Measurements from ENCODE around the gene TMF1.

Gene TMF1

DNA sequence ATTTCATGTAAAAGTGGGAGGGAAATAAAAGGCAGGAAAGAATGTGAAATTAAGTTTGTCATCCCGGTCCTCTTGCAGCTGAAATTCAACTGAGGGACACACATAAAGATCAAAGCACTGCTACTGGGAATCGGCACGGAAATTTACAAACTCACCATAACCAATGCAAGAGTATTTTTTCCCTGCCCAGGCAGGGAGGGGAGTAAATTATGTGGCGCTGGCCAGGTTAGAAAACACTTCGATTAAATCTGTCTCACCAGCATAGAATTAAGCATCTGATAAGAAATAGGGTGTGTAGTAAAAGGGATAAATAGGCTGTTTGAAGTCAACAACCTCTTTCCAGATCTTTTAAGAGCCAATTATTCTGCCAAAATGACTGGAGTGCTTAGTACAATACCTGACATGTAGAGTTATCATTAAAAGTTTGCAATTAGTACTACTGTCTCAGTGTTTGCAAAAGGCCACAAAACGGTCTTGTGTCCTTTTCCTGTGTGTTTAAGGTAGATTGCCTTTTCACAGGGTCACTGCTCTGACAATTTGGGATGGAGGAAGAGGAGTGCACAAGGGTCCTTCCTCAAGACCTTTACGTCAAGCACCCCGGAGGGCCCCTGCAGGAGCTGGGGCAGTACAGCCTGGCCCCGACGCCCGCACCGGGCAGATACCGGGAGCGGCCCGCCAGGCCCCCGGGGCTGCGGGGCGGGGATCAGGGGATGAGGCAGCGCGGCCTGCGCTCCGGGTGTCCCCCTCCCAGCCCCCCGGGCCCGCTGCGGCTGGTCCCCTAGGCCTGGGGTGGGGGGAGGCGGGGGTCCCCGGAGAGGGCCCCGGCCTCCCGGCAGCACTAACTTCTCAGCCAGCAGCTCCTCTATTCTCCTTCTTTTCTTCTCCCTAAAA is 27.4 kb upstream of the TMF1 start:
- DNase-seq: no peak

DNA sequence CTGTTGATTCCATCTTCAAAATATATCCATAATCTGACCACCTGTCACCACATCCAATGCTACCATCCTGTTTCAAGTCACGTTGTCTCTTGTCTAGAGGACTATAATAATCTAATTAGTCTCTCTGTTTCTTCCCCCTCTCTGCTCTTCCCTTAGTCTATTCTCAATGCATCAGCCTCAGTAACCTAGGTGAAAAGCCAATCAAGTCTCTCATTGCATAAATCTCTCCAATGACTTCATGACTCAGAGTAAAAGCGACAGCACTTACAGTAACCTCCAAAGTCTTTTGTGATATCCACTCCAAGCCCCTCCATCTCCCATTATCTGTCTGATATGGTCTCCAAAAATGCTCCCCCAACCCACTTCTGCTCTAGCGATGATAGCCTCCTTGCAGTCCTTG is 20.8 kb upstream of the TMF1 start:
- no peak for DNase-seq

DNA sequence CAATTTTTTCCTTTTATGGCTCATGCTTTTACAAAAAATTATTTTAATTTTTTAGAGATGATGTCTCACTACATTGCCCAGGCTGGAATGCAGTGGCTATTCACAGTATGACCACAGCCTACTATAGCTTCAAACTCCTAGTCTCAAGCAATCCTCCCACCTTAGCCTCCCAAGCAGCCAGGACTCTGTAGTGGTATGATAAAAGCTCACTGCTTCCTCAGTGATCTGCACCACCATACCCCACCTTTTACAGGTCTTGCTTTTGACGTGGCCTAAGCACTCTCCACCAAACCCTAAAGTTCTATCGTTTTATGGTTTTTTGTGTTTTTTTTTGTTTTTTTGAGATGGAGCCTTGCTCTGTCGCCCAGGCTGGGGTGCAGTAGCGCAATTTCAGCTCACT is 14.0 kb upstream of the TMF1 start:
- no peak for DNase-seq

DNA sequence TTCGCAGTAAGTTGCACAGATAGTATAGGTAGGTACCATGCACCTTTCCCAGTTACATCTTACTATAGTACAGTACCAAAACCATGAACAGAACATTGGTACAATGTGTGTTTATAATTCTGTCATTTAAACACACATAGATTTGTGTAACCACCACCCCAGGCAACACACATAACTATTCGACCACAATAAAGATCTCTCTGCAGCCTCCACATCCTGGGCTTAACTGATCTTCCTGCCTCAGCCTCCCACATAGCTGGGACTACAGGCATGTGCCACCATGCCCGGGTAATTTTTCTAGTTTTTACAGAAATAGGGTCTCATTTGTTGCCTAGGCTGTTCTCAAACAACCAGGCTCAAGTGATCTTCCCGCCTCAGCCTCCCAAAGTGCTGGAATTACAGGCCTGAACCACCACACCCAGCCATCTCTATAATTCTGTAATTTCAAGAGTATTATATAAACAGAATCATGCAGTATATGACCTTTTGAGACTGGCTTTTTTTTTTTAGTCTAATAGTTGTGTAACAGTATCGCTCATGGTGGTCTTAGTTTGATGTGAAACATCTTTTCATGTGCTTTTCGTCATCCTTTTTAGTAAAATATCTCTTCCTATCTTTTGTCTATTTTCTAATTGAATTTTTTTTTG is 13.3 kb upstream of the TMF1 start:
- DNase-seq: no peak

DNA sequence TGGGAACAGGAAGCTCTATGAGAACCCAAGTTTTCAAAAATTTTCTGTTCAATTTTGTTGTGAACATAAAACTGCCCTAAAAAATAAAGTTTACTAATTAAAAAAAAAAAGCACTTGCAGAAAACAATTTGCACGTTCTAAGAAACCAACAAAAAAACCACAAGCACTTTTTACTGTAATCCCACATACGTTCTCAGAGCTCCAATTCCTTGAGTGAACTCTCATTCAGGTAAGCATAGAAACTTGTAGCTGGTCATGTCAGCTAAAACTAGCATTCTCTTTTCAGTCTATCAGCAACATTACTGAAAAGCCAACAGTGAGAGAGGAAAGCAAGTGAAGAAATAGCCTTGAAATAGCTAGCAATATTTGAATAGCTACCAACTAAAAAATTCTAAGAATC is 11.5 kb upstream of the TMF1 start:
- DNase-seq: no peak

DNA sequence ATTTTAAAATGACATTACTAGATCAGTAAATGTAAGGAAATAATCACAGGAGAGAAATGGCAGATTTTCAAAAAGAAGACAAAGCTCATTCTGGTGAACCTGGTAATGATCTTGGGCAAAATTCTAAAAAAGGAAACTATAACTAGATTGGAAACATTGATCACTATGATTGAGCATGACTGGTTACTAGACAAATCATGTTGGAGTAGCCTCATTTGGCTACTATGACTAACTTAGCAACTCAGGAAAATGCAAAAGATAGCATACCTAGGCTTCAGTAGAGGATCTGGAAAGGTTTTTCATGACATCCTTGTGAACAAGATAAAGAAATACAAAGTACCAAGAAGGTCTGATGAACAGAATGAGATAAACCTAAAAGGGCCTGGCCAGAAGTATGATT is 7.6 kb upstream of the TMF1 start:
- DNase-seq: no peak

DNA sequence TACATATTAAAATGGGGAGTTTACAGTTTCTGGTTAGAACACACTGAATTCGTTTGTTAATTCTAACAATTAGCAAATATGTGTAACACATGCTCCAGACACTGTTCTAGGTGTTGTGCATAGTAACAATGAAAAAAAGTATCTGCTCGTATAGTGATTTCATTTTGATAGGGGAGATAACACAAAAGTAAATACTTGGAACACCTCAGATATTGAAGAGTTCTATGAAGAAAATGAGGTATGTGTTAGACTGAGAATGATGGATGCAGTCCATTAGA is 6.8 kb upstream of the TMF1 start:
- no peak for DNase-seq

DNA sequence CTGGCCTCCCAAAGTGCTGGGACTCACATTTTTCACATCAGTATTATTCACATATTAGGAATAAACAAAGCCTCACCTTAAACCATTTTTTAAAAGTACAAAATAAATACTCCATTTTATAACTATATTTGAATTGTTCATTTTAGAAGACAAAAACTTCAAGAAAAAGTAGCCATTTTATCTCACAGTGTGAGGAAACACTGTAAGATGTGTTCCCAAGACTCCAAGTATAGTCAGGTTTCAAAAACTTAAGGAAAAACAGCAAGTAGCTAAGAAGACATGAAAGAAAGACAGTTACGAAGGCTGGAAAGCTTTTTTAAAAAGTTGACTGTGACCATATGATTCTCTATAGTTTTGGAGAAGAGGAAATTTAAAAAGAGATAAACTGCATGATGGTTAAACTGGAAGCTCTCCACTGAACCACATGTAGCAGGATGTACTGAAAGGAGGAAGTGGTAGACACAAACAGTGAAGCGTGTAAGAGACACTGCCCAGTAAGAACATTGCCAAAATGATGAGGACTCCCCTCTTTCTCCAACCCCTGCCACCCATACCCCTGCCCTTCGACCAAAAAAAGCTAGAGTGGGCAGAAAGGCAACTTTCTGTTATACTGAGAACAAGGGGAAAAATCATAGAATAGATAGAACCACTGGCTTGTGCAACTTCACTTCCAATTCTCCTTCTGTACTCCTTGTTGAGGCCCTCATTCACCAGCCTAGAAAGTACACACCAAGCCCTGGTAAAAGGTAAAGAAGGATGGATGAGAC is 6.2 kb upstream of the TMF1 start:
- no peak for DNase-seq

DNA sequence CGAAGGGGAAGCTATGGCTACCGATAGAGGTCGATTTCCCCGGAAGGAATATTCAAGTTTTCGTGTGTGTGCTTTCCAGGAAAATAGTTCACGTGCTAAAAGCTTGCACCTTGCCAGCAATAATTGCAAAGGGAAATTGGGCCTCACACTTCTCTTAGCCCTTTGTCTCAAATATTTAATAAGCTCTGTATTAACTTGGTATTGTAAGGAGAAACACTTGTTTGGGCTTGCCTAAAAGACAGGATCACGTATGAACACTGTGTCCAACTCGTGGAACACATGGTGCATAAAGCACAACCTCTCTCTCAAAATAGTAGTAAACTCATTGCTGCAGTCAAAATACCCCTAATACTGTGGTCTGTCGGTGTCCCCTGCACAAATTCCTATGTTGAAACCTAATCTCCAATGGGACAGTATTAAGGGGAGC is 352 bp upstream of the TMF1 start:
- no peak for DNase-seq

DNA sequence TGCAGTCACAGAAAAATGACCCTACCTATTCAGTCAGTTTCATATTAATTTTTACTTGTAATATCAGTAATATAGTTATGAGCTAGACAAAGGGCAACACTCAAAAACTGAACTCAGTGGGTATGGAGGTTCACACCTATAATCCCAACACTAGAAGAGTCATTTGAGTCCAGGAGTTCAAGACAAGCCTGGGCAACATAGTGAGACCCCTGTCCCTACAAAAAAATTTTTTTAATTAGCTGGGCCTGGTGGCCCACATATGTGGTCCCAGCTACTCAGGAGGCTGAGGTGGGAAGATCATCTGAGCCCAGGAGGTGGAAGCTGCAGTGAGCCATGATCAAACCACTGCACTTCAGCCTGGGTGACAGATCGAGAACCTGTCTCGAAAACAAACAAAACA is 3.1 kb downstream of the TMF1 start:
- DNase-seq: no peak

DNA sequence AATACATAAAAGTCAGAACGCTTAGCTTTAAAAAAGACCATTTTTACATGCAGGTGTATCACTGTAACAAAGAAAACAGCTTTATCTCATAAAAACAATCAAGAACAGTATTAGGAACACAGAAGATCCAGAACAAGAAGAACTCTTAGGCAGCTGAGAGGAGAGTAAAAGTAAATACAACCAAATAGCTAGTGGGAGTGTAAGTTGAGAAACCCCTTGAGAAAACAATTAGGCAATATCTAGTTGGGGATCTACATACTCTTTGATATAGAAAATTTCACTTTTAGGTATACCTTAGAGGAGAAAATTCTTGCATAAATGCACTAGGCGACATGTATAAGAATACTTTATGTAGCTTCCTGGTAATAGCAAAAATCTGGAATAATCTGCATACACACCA is 7.5 kb downstream of the TMF1 start:
- no peak for DNase-seq

DNA sequence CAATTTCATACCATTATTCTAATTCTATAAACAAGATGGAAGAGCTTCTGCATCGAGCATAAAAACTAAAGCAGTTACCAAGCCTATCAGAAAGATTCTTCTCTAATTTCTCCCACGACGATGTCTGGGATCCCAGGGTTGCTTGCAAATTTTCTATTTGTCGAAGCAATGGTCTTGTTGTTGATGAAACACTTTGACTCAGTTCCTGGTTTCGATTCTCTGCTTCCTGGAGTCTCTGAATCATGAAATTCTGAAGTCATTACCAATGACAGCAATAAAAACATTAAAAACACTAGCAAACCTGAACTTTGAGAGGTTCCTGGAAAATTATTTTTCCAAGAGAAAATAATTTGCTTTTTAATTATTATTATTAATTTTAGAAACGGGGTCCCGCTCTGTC is 18.7 kb downstream of the TMF1 start:
- DNase-seq: no peak

DNA sequence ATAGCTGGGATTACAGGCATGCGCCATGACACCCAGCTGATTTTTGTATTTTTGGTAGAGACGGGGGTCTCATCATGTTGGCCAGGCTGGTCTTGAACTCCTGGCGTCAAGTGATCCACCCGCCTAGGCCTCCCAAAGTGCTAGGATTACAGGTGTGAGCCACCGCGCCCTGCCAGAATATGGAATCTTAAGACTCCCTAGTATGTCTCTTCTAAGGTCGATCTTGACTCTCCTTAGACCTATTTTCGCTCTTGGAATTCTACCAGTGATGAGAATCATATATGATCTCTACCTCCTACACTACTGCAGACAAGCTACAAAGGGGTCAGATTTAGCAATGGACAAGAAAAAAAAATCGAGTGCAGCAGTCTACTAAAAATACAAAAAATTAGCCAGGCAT is 19.4 kb downstream of the TMF1 start:
- DNase-seq: no peak

DNA sequence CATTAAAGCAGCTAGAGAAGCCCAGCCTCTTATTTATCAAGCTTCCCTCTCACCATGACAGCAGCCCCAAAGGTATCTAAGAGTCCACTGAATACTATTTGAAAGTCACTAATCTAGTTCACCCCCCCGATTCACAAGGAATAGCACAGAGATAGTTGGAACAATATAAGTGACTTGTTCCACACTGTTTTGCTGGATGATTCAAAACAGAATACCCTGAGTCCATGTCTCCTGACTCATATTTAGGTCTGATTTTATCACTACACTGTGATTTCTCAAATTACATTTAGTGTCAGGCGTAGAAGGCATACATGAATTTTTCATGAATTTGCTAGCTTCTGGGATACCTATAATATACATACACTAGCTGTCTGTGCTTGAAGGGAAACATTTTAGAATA is 20.0 kb downstream of the TMF1 start:
- no peak for DNase-seq

DNA sequence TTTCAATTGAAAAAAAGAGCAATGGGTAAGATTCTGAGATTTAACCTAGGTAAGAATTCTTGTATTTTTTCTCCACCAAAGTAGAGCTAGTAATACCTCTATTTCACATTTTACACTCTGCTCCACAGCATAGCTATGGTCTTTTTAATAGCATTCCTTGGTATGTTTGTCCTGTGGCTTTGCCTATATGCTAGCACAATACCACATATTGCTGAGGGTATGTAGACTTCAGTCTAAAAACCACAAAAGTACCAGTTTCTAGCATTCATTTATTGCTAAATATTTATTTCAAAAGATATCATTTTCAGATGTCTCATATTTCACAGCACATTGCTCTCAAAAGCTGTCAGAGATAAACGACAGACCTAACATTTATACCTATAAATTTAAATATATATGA is 20.5 kb downstream of the TMF1 start:
- no peak for DNase-seq

DNA sequence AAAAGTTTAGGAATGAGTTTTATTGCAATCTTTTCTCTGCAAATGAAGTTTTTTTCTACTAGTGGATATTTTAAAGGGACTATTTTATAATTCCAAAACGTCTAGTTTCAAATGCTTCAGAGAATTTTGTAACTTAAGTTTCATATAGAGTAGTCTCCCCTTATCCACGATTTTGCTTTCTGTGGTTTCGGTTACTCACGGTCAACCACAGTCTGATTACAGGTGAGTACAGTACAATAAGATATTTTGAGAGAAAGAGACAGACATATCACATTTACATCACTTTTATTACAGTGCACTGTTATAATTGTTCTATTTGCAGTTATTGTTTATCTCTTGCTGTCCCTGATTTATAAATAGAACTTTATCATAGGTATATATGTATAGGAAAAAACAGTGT is 31.3 kb downstream of the TMF1 start:
- no peak for DNase-seq

DNA sequence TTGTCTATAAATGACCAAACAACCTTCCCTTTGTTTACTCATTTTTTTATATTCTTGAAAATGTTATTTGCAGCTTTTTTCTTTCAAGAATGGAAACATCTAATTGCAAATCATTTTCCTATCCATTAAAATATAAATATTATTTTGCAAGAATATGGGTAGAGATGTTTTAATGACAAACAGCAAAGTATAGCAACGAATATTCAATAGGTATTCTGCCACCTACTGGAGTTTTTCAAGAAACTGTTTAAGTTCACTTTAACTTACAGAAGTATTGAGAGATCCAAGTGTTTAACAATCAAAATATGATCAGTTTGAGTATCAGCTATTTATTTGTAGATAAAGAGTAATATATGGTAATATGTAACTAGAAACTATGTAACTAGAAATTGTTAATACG is 31.7 kb downstream of the TMF1 start:
- DNase-seq: no peak

DNA sequence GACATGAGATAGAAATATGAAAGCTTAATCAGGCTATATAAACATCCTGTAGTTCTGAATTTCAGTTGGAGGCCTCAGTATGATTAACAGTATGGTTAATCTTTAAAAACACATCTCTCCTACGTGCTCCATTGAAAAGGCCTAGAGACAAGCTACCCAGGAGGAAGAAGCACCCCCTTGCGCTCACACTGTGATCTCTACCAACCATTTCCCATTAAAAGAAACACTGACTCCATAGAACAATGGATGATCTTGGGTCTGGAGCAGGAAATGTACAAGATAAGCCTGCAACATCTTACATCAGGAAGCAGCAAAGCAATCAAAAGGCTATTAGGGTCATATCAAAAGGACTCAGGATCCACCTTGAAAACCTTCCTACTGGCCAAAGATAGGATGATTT is 35.2 kb downstream of the TMF1 start:
- no peak for DNase-seq

DNA sequence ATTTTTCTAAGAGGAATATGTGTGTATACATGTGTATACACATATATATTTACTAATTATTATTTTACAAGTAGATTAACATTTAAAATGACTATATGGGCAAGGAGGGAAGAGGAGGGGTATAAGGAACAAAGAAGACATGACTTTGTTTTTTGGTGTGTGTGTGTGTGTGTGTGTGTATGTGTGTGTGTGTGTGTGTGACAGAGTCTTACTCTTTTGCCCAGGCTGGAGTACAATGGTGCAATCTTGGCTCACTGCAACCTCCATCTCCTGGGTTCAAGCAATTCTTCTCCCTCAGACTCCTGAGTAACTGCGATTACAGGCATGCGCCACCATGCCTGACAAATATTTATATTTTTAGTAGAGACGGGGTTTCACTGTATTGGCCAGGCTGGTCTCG is 36.0 kb downstream of the TMF1 start:
- no peak for DNase-seq

DNA sequence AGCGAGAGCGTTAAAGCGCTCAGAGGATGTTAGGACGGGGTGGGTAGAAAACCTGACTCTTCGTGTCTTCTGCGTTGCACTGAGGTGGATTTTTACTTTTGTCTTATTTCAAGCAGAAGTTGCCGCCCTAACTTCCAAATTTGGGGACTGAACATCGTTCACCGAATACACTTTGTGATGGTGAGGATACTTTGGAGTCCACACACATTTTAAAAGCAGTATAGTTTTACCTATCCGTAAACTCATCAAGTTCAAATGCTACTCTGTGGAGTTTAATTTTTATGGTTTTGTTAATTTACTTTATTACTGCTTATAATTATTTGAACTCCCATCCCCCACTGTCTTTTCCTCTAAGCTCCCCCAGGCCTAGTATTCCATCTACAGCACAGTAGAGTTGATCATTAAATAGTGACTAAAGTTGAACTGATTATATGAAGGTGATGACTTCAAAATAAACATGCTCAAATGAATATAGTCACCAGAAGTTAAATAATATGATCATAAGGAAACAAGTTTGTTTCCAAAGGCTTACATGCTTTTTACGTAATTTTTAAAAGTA is 38.0 kb downstream of the TMF1 start:
- DNase-seq: no peak

DNA sequence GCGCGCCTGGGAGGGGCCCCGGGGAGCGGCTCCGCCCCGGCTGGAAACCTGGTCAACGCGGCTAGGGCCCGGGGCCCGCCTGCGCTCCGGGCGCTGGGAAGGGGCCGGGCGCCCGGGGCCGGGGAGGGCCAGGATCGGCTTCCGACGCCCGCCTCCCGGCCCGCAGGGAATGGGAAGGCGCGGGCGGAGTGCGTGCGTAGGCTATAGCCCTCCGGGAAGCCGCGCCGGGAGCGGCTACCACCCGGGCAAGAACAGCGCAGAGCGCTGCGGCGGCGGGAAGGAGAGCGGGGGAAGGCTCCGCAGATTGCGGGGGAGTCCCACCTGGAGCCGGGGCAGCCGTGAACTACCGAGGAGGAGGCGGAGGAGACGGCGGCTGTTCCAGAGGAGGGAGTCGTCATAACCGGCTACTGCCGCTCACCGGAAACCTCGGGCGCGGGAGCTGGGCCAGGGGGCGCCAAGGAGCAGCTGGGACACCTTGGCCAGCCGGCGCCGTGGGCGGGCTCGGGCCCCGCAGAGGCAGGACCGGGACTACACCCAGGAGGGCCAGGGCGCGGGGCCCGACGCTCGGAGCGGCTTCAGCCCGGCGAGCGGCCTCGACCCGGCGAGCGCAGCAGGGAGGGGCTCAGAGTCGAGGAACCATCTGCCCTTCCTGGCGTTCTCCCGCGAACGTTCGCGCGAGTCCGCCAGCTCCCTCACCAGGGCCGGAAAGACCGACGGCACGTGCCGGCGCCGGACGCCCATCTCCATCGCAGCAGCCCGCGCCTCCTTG is 38.7 kb downstream of the TMF1 start, which contains the start of gene EOGT:
Gene EOGT (minus strand): TSS at position 432 of the 769 bp plus-strand sequence. CDS start 3,838 bp downstream, outside the sequence.
- DNase-seq: peak; percentile 74

DNA sequence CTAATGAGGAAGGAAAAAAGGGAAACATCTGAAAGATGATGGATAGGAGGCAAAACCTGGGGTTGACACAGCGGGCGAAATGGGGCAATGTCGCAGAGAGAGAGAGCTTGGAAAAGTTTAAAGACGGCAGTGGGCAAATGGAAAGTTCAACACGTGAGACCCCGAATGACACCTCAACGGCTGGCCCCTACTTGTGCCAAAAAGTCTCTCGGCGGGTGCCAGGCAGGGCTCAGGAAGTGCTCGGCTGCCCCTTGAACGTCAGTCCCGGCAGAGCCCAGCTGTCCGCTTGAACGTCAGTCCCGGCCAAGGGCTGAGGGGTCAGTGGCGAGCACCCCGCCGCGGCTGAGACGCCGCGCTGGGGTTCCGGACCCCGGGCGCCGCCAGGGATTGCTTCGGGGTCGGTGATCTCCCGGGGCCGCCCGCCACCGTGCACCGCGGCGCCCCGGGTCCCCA is 39.3 kb downstream of the TMF1 start:
- DNase-seq: no peak

All from stimulated activated naive CD4-positive, alpha-beta T cell treated with Interleukin-2 at 50 U/mL for 16 hours (primary cell).